Skeletal muscle tissue (tissue), 4 donors: ENCODE measurements around the gene DSC3. TPM values are rescaled to one million over a fixed set of nuclear protein-coding genes. Genes with fewer than 3 reads are reported as not detected.

Experiments used
- H3K27ac ChIP-seq: one replicate; pipeline ENCODE4 v1.7.0; 2013; ENCODE audit warnings: mild to moderate bottlenecking, low read depth, low read length, inconsistent platforms
- H3K27me3 ChIP-seq, 3 donors: one replicate each; pipeline ENCODE4 v1.7.0; 2013; ENCODE audit warnings: low read length in 3 of 3; ENCODE audit not compliant: control insufficient read depth in 3 of 3, insufficient read depth in 3 of 3
- H3K36me3 ChIP-seq, 3 donors: one replicate each; pipeline ENCODE4 v1.7.0; 2013; ENCODE audit warnings: low read length in 3 of 3; ENCODE audit not compliant: control insufficient read depth in 3 of 3, insufficient read depth in 3 of 3
- H3K4me1 ChIP-seq, 3 donors: one replicate each; pipeline ENCODE4 v1.7.0; 2013; ENCODE audit warnings: low read length in 3 of 3, mild to moderate bottlenecking in 3 of 3; ENCODE audit not compliant: control insufficient read depth in 3 of 3, insufficient read depth in 3 of 3
- H3K4me3 ChIP-seq, 3 donors: one replicate each; pipeline ENCODE4 v1.7.0; 2013; ENCODE audit warnings: low read length in 3 of 3
- H3K9ac ChIP-seq, 3 donors: one replicate each; pipeline ENCODE4 v1.7.0; 2013; ENCODE audit warnings: low read length in 3 of 3, mild to moderate bottlenecking in 3 of 3, moderate library complexity in 2 of 3, low read depth in 1 of 3
- H3K9me3 ChIP-seq, 3 donors: one replicate each; pipeline ENCODE4 v1.7.0; 2013; ENCODE audit warnings: low read length in 3 of 3; ENCODE audit not compliant: control insufficient read depth in 3 of 3
- total RNA-seq: library from RNA; depleted of rRNA; stranded (reverse); fragments of >200 nt; gene quantifications from one replicate; pipeline ENCODE4 v1.2.3, GENCODE V29; 2014
- donor health status: Osteomylitis.

The DSC3 gene
- total RNA-seq, 1 donor from 2014 or later: under 0.01 TPM

DNA sequence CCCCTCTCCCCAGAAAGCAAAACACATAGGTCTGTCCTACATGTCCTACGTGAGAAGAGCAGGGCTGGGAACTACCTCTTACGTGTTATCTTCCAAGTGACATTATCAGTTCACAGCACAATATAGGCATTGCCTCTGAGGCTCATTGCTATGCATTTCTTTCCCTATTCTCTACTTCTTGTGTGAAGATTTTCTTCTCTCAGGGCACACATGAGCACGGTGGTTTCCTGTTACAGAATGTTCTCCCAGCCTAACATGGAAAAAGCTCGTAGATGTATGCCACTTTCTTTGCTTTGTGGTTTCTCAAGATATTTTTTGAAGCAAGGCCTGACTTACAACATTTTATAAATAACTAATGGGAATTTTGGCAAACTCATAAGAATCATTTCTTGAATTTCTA lies 19.4 kb upstream of the DSC3 start:
- Histone ChIP-seq H3K36me3 (no peaks in the 10 kb centered on the region), H3K27ac (no peak overlapping the region), H3K27me3 (no peaks in the 10 kb centered on the region), H3K4me3 (no peak overlapping the region), H3K9ac (no peak overlapping the region), H3K4me1 (no peaks in the 10 kb centered on the region), H3K9me3 (no peaks in the 10 kb centered on the region)

- no peak overlapping the region for H3K9ac ChIP-seq
- H3K27me3 ChIP-seq: no peaks in the 10 kb centered on the region
- no peak overlapping the region for H3K27ac ChIP-seq
- no peaks in the 10 kb centered on the region for H3K9me3 ChIP-seq
- H3K4me3 ChIP-seq: no peak overlapping the region
- no peaks in the 10 kb centered on the region for H3K4me1 ChIP-seq
- no peaks in the 10 kb centered on the region for H3K36me3 ChIP-seq
Measured at GRCh38 chr18:31058897-31059296, 16.4 kb upstream of the DSC3 start.

GRCh38 chr18:31057917-31058316 lies 15.4 kb upstream of the DSC3 start:
- no peak overlapping the region for H3K27ac ChIP-seq
- no peaks in the 10 kb centered on the region for H3K36me3 ChIP-seq
- H3K27me3 ChIP-seq: no peaks in the 10 kb centered on the region
- no peaks in the 10 kb centered on the region for H3K9me3 ChIP-seq
- H3K4me3 ChIP-seq: no peak overlapping the region
- no peak overlapping the region for H3K9ac ChIP-seq
- no peaks in the 10 kb centered on the region for H3K4me1 ChIP-seq

- H3K27ac ChIP-seq: no peak overlapping the region
- H3K4me1 ChIP-seq: no peaks in the 10 kb centered on the region
- H3K4me3 ChIP-seq: no peak overlapping the region
- H3K27me3 ChIP-seq: no peaks in the 10 kb centered on the region
- H3K36me3 ChIP-seq: no peaks in the 10 kb centered on the region
- H3K9ac ChIP-seq: no peak overlapping the region
- H3K9me3 ChIP-seq: no peaks in the 10 kb centered on the region
Measured at GRCh38 chr18:31057051-31057450, 14.5 kb upstream of the DSC3 start.

DNA sequence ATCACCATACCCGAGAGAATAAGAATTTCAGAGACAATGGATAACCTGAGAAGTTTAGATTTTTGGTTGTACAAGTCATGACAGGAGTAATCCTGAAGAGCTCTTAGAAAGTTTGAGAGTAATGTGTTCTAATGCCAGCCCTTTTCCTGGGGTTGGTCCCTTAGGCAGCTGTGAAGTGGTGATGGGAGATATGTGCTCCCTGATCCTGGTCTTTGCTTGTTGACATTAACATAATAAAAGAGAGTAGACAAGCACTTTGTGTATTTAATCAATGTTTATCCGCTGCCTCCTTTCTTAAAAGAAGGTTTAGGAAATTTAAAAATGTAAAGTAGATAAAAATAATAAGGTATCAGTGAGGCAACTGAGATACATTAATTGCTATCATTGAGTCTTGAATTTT lies 13.8 kb upstream of the DSC3 start:
- H3K27me3 ChIP-seq: no peaks in the 10 kb centered on the region

DNA sequence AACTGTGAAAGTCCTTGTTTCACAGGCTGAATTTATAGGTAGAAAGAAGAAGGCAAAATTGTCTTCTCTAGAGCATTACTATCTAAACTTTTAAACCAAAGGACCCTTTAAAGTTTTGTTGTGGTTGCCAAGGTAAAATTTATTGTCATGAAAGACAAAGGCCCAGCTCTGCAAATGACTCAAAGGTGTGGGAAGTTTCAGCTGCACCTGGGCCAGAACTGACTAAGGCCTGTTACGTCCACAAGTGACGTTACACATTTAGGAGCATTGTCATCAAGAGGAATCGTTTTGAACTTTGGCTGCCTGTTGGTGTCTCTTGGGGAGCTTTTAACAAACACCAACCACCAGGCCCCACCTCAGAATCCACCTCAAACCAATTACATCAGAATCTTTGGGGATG lies 8.1 kb upstream of the DSC3 start:
- no peak overlapping the region for H3K4me3 ChIP-seq
- H3K9ac ChIP-seq: no peak overlapping the region
- no peaks in the 10 kb centered on the region for H3K36me3 ChIP-seq
- H3K27me3 ChIP-seq: no peaks in the 10 kb centered on the region
- no peaks in the 10 kb centered on the region for H3K9me3 ChIP-seq
- no peak overlapping the region for H3K27ac ChIP-seq
- H3K4me1 ChIP-seq: no peaks in the 10 kb centered on the region

More for the DNA sequence above, 13.8 kb upstream of the DSC3 start:
- no peak overlapping the region for H3K9ac ChIP-seq
- H3K4me1 ChIP-seq: no peaks in the 10 kb centered on the region
- no peak overlapping the region for H3K27ac ChIP-seq
- no peak overlapping the region for H3K4me3 ChIP-seq
- H3K9me3 ChIP-seq: no peaks in the 10 kb centered on the region
- no peaks in the 10 kb centered on the region for H3K36me3 ChIP-seq

- Histone ChIP-seq H3K27me3 (peaks cover 0 to 4% (median 1%) of the 10 kb centered on the region in 3 donors), H3K9me3 (no peaks in the 10 kb centered on the region), H3K4me3 (no peak overlapping the region), H3K4me1 (no peaks in the 10 kb centered on the region), H3K9ac (no peak overlapping the region), H3K36me3 (no peaks in the 10 kb centered on the region), H3K27ac (no peak overlapping the region)
Measured at GRCh38 chr18:31049189-31049588, 6.6 kb upstream of the DSC3 start.

- Histone ChIP-seq H3K9me3 (no peaks in the 10 kb centered on the region), H3K9ac (no peak overlapping the region), H3K4me3 (no peak overlapping the region), H3K4me1 (no peaks in the 10 kb centered on the region), H3K36me3 (no peaks in the 10 kb centered on the region), H3K27me3 (peaks cover 4 to 7% (median 5%) of the 10 kb centered on the region in 3 donors), H3K27ac (no peak overlapping the region)
Measured at GRCh38 chr18:31048216-31048615, 5.7 kb upstream of the DSC3 start.

DNA sequence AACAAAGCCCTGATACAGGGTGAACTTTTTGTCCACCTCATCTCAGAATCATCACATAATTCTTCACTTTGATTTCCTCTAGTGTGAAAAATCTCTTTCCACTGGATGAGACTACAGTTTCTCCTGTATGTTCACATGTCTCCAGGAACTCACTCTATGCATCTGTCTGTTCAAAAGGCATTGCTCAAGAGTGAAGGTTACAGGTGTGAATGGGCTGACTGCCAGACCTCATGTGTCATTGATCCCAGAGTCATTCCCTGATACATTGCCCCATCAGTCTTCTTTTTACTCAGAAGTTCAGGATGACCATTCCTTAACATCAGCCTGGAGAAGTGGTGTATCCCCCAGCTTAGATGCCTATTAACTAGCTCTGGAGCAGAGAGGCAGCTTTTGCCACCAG lies 4.4 kb upstream of the DSC3 start:
- Histone ChIP-seq H3K9ac (no peak overlapping the region), H3K27ac (no peak overlapping the region), H3K27me3 (peaks cover 14 to 19% (median 15%) of the 10 kb centered on the region in 3 donors), H3K36me3 (no peaks in the 10 kb centered on the region), H3K4me1 (peaks cover 0 to 7% (median 3%) of the 10 kb centered on the region in 3 donors), H3K9me3 (no peaks in the 10 kb centered on the region), H3K4me3 (no peak overlapping the region)

DNA sequence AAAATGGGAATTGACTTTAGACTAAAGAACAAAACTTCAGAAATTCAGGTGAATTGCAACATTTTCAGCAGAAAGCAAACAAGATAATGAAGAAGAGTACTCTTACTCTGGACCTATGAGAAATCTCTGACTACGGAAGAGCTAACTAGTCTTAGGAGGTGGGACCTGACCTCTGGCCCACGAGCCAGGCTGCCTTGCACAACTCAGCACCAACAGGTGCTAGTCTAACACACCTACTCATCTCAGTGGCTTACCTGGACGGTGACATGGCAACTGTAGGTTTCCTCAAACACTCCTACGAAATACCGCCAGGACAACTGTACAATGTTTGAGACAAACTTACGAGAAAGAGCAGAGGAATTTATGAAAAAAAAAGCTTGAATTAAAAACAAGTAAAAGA lies 3.1 kb upstream of the DSC3 start:
- peaks cover 28 to 31% (median 28%) of the 10 kb centered on the region in 3 donors for H3K27me3 ChIP-seq
- H3K27ac ChIP-seq: no peak overlapping the region
- H3K36me3 ChIP-seq: no peaks in the 10 kb centered on the region
- H3K9ac ChIP-seq: no peak overlapping the region
- H3K4me3 ChIP-seq: no peak overlapping the region
- H3K4me1 ChIP-seq: peaks cover 6 to 10% (median 7%) of the 10 kb centered on the region in 3 donors
- H3K9me3 ChIP-seq: no peaks in the 10 kb centered on the region

GRCh38 chr18:31044926-31045325 lies 2.4 kb upstream of the DSC3 start:
- no peak overlapping the region for H3K9ac ChIP-seq
- H3K36me3 ChIP-seq: no peaks in the 10 kb centered on the region
- H3K27ac ChIP-seq: no peak overlapping the region
- no peak overlapping the region for H3K4me3 ChIP-seq
- peaks cover 28 to 32% (median 31%) of the 10 kb centered on the region in 3 donors for H3K27me3 ChIP-seq
- H3K9me3 ChIP-seq: no peaks in the 10 kb centered on the region
- peaks cover 6 to 10% (median 7%) of the 10 kb centered on the region in 3 donors for H3K4me1 ChIP-seq
